HS-27A (cell line): ENCODE data around the gene CDH13.

Experiments
- DNase-seq: peaks from one replicate; pipeline ENCODE4 v3.0.0-alpha.2; 2012; ENCODE audit warnings: low read depth, missing footprints

The CDH13 gene

GRCh38 chr16:83054283-83054682 lies 427.5 kb downstream of the CDH13 start:
- no peak for DNase-seq

GRCh38 chr16:83058376-83058775 lies 431.6 kb downstream of the CDH13 start:
- DNase-seq: no peak

- DNase-seq: no peak
Observed at GRCh38 chr16:83059237-83059636, 432.5 kb downstream of the CDH13 start.

GRCh38 chr16:83066011-83066410 lies 439.2 kb downstream of the CDH13 start:
- DNase-seq: no peak

- no peak for DNase-seq
Observed at GRCh38 chr16:83066881-83067280, 440.1 kb downstream of the CDH13 start.

- DNase-seq: no peak
Observed at GRCh38 chr16:83068686-83069085, 441.9 kb downstream of the CDH13 start.

- no peak for DNase-seq
Observed at GRCh38 chr16:83070416-83071209, 443.8 kb downstream of the CDH13 start.

GRCh38 chr16:83075956-83076355 lies 449.2 kb downstream of the CDH13 start:
- no peak for DNase-seq

GRCh38 chr16:83083361-83083760 lies 456.6 kb downstream of the CDH13 start:
- no peak for DNase-seq

- DNase-seq: no peak
Observed at GRCh38 chr16:83085660-83086059, 458.9 kb downstream of the CDH13 start.

GRCh38 chr16:83095941-83096692 lies 469.3 kb downstream of the CDH13 start:
- no peak for DNase-seq

GRCh38 chr16:83098536-83098935 lies 471.8 kb downstream of the CDH13 start:
- DNase-seq: no peak

GRCh38 chr16:83100679-83101078 lies 473.9 kb downstream of the CDH13 start:
- no peak for DNase-seq

- DNase-seq: no peak
Observed at GRCh38 chr16:83102336-83102735, 475.6 kb downstream of the CDH13 start.

GRCh38 chr16:83105279-83106077 lies 478.7 kb downstream of the CDH13 start:
- DNase-seq: no peak

- no peak for DNase-seq
Observed at GRCh38 chr16:83109490-83110125, 482.8 kb downstream of the CDH13 start.

GRCh38 chr16:83110269-83110668 lies 483.5 kb downstream of the CDH13 start:
- DNase-seq: no peak

GRCh38 chr16:83113317-83113716 lies 486.5 kb downstream of the CDH13 start:
- DNase-seq: no peak

GRCh38 chr16:83113811-83114210 lies 487.0 kb downstream of the CDH13 start:
- no peak for DNase-seq

GRCh38 chr16:83115491-83116232 lies 488.9 kb downstream of the CDH13 start:
- no peak for DNase-seq

GRCh38 chr16:83116274-83116892 lies 489.6 kb downstream of the CDH13 start:
- no peak for DNase-seq
